Motor neuron (in vitro differentiated cells): Measurements from ENCODE around the gene ARHGAP5. TPM values are rescaled to one million over a fixed set of nuclear protein-coding genes. Genes with fewer than 3 reads are reported as not detected.
"Not testable (repeated sequence)": the region's sequence is repeated elsewhere in the genome, so short reads cannot be mapped to it uniquely, and the experiment has no call there.

Experiments
- ATAC-seq, 8 experiments: fragments of 200-7000 bp; cut with Tn5 transposase; replicated peaks in 6 of 8; 2 replicates each; pipeline ENCODE4 v1.8.0; 2021; ENCODE audit warnings: mild to moderate bottlenecking in 8 of 8, moderate library complexity in 8 of 8
- H3K27ac ChIP-seq, 2 donors: fragments of 250-450 bp; sonication (Bioruptor Pico); 2 replicates each; pipeline ENCODE4 v1.9.0; 2021; ENCODE audit warnings: antibody characterized with exemption in 2 of 2, mild to moderate bottlenecking in 2 of 2, moderate library complexity in 1 of 2
- H3K4me1 ChIP-seq, 2 donors: fragments of 250-450 bp; sonication (Bioruptor Pico); replicated peaks in 1 of 2; 2 replicates each; pipeline ENCODE4 v1.6.1; 2021; ENCODE audit warnings: antibody characterized with exemption in 2 of 2, mild to moderate bottlenecking in 2 of 2, moderate library complexity in 1 of 2
- H3K4me3 ChIP-seq, 5 donors: fragments of 250-450 bp; sonication (Bioruptor Pico); 2 replicates each; pipeline ENCODE4 v1.9.0; 2021; ENCODE audit warnings: antibody characterized with exemption in 5 of 5, mild to moderate bottlenecking in 5 of 5, moderate library complexity in 4 of 5
- WGBS, 10 experiments: fragments of 450-650 bp; shearing (Covaris generic); methylation state at CpG; one replicate each; pipeline ENCODE4 v1.0.0; 2022; 5-methylcytosine and 5-hydroxymethylcytosine counted together
- in situ Hi-C, 9 experiments: fragments of 400-800 bp; cut with MboI; loops; one replicate each; pipeline ENCODE4 v1.15.0; 2021; ENCODE audit warnings: low sequenced_read_pairs in 9 of 9, low pct_unique_long_range_greater_than_20kb in 2 of 9; ENCODE audit not compliant: unreplicated experiment in 9 of 9
- total RNA-seq, 8 experiments: library from RNA; unstranded; fragments of 300-600 nt; gene quantifications; 2 replicates each; pipeline versions ENCODE4 v1.2.3 to v1.2.4, GENCODE V29; 2022

Gene ARHGAP5
- total RNA-seq, 8 experiments from 2014 or later, result 36.1 to 156 (median 122) TPM

- Histone ChIP-seq H3K4me1 (peaks cover 0 to 2% of the 10 kb centered on the region in 2 donors), H3K27ac (no peak overlapping the region), H3K4me3 (no peak overlapping the region)
- 86 to 100% (median 100%) methylated on average over 2 to 3 of the region's 3 CpGs; no CpG with 5 or more reads in 5 of the 10 experiments for WGBS, 10 experiments
- no peak for ATAC-seq
- in situ Hi-C loops, result no loop called here
These were observed 25.2 kb downstream of the ARHGAP5 start for GRCh38 chr14:32102152-32102787.

DNA sequence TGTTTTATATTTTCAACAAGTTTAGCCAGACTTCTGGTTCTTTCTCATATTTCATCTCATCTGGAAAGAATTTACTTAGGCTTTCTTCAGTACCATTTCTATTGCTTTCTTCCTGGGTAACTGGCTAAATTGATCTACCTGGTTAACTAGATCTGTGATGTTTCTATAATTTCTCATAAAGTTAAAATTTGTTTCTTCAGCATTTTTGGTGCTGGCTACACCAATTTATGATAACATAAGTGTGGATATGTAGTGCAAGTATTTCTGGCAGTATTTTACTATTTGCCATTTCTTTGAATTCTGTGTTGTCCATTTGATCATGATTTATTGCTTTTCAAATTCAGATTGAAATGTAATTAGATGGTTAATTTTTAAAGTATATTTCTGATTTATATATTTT, 25.9 kb downstream of the ARHGAP5 start:
- no peak for ATAC-seq
- H3K4me3 ChIP-seq, result no peak overlapping the region
- no peak overlapping the region for H3K27ac ChIP-seq
- in situ Hi-C loops, result no loop called here
- H3K4me1 ChIP-seq, result peaks cover 0 to 2% of the 10 kb centered on the region in 2 donors

DNA sequence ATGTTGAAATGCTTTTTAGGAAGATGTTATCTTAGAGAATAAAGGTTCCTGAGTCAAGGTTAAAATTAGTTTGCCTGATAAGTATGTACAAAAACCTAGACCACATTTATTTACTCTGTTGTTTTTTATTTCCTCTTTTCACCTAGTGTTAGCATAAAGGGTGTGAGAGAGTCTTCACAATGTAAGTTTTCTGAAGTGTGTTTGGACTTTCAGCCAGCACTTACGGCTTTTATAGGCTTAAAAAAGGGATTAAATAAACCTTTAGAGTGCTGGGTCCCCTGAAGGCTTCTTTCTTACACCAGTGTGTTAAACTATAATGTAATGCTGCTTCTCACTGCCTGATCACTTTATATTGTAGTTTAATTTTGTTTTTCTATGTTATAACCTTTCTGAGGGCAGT, 27.2 kb downstream of the ARHGAP5 start:
- no peak overlapping the region for H3K4me3 ChIP-seq
- WGBS, 10 experiments, result 67 to 100% (median 100%) methylated on average over 1 of the region's 1 CpG; no CpG with 5 or more reads in 3 of the 10 experiments
- in situ Hi-C loops, result no loop called here
- H3K27ac ChIP-seq, result no peak overlapping the region
- no peak for ATAC-seq
- peaks cover 0 to 2% of the 10 kb centered on the region in 2 donors for H3K4me1 ChIP-seq

- in situ Hi-C loops, result no loop called here
- Histone ChIP-seq H3K4me3 (no peak overlapping the region), H3K4me1 (peaks cover 0 to 2% of the 10 kb centered on the region in 2 donors), H3K27ac (no peak overlapping the region)
- peak in 2 of 8 experiments; percentile 27 to 31 for ATAC-seq
These were observed 27.7 kb downstream of the ARHGAP5 start for GRCh38 chr14:32104803-32105202.

DNA sequence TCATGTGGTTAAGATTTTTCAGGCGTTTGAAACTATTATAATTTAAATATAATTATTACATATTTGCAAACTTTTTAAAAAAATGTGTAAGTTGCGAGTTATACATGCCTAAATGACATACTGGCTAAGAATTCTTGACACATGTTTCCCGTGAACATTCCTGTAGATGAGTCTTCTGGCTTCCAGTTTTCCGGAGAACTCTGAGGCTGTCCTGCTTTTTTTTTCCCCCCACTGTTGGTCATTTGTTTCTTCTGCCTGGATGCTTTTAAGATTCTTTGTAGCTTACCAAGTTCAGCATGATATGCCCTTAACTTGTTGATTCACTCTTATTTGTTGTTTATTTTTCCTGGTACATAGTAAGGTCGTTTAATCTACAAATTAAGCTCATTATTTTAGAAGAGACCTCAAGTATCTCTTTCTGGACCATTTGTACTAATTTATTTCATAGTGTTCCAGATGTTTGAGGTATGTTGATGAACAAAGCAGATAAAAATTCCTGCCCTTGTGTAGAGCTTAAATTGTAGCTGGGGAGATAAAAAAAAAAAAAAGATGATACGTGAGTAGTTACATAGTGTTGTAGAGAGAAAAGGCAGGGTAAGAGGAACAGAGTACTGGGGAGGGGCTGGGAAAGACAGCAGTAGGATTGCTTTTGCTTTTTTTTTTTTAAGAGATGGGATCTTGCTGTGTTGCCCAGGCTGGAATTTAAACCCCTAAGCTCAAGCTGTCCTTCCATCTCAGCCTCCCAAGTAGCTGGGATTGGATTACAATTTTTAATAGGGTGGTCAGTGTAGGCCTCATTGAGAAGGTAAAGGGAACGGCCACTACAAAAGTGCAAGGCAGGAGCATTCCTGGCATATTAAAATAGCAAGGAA, 32.8 kb downstream of the ARHGAP5 start:
- Histone ChIP-seq H3K27ac (no peak overlapping the region), H3K4me1 (peaks cover 0 to 3% of the 10 kb centered on the region in 2 donors), H3K4me3 (no peak overlapping the region)
- no peak for ATAC-seq
- WGBS, 10 experiments, result 33 to 100% (median 94%) methylated on average over 2 to 7 of the region's 7 CpGs
- in situ Hi-C loops, result no loop called here

DNA sequence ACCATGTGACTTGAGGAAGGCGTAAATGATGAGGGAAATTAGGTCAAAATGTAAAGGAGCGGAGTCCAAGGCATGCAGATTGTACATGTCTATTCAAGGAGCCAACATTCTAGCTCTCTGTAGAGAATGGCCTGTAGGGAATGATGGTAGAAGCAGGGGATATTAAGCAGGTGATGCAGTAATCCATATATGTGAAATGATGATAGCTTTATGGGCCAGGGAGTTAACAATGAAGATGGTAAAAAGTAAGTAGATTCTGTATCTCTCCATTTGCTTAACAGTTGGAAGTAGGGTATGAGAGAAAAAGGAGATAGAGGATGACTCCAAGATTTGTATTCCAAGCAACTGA, 33.4 kb downstream of the ARHGAP5 start:
- WGBS, 10 experiments, result 72 to 100% (median 100%) methylated on average over 1 to 2 of the region's 2 CpGs; no CpG with 5 or more reads in 2 of the 10 experiments

GRCh38 chr14:32121536-32121935, 44.4 kb downstream of the ARHGAP5 start:
- no peak for ATAC-seq
- in situ Hi-C loops, result no loop called here
- Histone ChIP-seq H3K27ac (no peak overlapping the region), H3K4me3 (no peak overlapping the region), H3K4me1 (no peaks in the 10 kb centered on the region)

More for the DNA sequence above, 33.4 kb downstream of the ARHGAP5 start:
- in situ Hi-C loops, result no loop called here
- Histone ChIP-seq H3K4me1 (peaks cover 0 to 3% of the 10 kb centered on the region in 2 donors), H3K4me3 (no peak overlapping the region), H3K27ac (no peak overlapping the region)
- no peak for ATAC-seq

DNA sequence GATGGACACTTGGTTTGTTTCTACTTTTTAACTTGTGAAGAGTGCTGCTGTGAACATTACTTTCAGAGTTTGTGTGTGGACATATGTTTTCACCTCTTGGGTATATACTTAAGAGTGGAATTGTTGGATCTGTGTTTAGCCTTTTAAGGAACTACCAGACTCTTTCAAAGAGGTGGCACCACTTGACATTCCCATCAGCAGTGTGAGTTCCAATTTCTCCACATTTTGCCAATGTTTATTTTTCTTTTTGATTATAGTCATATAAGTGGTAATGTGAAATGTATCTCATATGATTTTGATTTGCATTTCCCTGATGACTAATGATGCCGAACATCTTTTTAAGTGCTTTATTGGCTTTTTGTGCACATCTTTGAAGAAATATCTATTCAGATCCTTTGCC, 44.8 kb downstream of the ARHGAP5 start:
- Histone ChIP-seq H3K27ac (no peak overlapping the region), H3K4me1 (no peaks in the 10 kb centered on the region), H3K4me3 (no peak overlapping the region)
- in situ Hi-C loops, result no loop called here
- no peak for ATAC-seq
- WGBS, 10 experiments, result 0 to 100% (median 91%) methylated on average over 1 of the region's 1 CpG

- ATAC-seq, in situ Hi-C loops: not testable (repeated sequence)
- 83 to 100% (median 100%) methylated on average over 1 to 2 of the region's 13 CpGs; no CpG with 5 or more reads in 4 of the 10 experiments for WGBS, 10 experiments
These were observed 50.0 kb downstream of the ARHGAP5 start for GRCh38 chr14:32126899-32127730.

DNA sequence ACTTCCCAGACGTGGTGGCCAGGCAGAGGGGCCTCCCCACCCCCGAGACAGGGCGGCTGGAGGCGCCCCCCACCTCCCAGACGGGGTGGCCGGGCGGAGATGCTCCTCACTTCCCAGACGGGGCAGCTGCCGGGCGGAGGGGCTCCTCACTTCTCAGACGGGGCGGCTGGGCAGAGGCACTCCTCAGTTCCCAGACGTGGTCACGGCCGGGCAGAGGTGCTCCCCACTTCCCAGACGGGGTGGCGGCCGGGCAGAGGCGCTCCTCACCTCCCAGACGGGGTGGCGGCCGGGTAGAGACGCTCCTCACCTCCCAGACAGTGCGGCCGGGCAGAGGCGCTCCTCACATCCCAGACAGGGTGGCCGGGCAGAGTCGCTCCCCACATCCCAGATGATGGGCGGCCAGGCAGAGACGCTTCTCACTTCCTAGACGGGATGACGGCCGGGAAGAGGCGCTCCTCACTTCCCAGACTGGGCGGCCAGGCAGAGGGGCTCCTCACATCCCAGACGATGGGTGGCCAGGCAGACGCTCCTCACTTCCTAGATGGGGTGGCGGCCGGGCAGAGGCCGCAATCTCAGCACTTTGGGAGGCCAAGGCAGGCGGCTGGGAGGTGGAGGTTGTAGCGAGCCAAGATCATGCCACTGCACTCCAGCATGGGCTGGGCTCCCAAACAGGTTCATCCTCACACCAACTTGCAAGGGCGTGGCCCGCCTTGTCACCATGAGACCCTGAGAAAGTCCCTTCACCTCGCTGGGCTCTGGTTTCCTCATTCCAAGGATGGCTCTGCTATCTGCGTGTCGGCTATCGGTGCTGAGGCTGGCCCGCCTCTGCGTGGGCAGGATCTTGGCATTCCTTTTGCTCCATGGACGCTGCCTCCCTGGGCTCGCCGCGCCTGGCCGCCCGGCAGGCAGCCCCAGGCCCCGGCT, 50.9 kb downstream of the ARHGAP5 start:
- H3K4me1 ChIP-seq, H3K27ac ChIP-seq, ATAC-seq, in situ Hi-C loops, H3K4me3 ChIP-seq: not testable (repeated sequence)
- 96 to 100% (median 98%) methylated on average over 3 to 9 of the region's 57 CpGs; no CpG with 5 or more reads in 6 of the 10 experiments for WGBS, 10 experiments

More at GRCh38 chr14:32126899-32127730, 50.0 kb downstream of the ARHGAP5 start:
- not testable (repeated sequence) for H3K4me1 ChIP-seq, H3K4me3 ChIP-seq, H3K27ac ChIP-seq

DNA sequence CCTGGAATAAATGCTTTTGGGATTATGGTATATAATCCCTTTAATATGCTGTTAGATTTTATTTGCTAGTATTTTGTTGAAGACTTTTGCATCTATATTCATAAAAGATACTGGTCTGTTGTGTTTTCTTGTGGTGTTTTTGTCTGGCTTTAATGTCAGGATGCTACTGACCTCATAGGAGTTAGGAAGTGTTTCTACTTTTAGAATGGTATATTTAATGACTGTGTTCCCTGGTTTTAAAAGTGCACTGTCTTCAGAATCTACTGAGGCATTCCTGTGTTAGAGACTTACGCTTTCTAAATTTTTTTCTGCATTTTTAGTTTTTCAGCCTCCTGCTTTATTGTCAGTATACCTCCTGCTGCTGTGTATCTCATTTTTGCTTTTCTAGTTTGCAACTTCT, 51.6 kb downstream of the ARHGAP5 start:
- no peak overlapping the region for H3K4me3 ChIP-seq
- in situ Hi-C loops, result no loop called here
- ATAC-seq, result peak in 1 of 8 experiments; percentile 32
- H3K27ac ChIP-seq, result no peak overlapping the region
- H3K4me1 ChIP-seq, result no peaks in the 10 kb centered on the region
- 83 to 100% (median 100%) methylated on average over 1 of the region's 1 CpG; no CpG with 5 or more reads in 3 of the 10 experiments for WGBS, 10 experiments

DNA sequence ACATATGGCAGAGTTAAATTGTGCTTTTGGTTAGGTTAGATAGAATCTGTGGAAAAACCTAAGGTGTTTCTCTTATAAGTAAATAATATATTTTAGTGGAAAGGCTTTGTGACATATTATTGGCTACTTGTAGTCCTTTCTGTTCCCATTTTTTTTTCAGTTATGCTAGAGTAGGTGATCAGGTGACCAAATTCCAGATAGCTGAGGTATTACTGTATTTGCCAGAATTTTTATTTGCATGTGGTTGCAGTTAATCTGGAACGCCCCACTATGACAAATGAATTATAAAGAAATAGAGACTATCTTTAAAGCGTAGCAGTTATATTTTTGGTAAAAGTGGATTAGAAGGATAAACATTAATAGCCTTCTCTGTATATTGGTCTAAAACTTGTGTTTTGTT, 52.0 kb downstream of the ARHGAP5 start:
- peak in 2 of 8 experiments; percentile 69 to 94 for ATAC-seq
- in situ Hi-C loops, result no loop called here
- Histone ChIP-seq H3K4me1 (no peaks in the 10 kb centered on the region), H3K27ac (no peak overlapping the region), H3K4me3 (no peak overlapping the region)
- WGBS, 10 experiments, result 14 to 96% (median 78%) methylated on average over 2 of the region's 2 CpGs; no CpG with 5 or more reads in 3 of the 10 experiments
